Right lobe of liver (tissue), 6 donors: ENCODE results near the gene VAV2. TPM values are rescaled to one million over a fixed set of nuclear protein-coding genes. Genes with fewer than 3 reads are reported as not detected.

Source experiments
- ATAC-seq, 4 donors: fragments of 200-7000 bp; cut with Tn5 transposase; one replicate each; pipeline ENCODE4 v1.9.1; 2020; ENCODE audit warnings: mild to moderate bottlenecking in 4 of 4, moderate library complexity in 4 of 4
- DNase-seq, 3 donors: peaks; one replicate each; pipeline ENCODE4 v3.0.0-alpha.2; 2020
- H3K27ac ChIP-seq, 3 donors: fragments of 200-600 bp; one replicate each; pipeline ENCODE4 v1.8.0; 2022
- H3K27me3 ChIP-seq, 2 donors: fragments of 200-600 bp; one replicate each; pipeline ENCODE4 v1.8.0; 2022
- H3K36me3 ChIP-seq, 4 donors: fragments of 200-600 bp; sonication (generic) in 1 of 4; one replicate each; pipeline versions ENCODE4 v1.5.1 to v1.8.0; 2017 to 2022; ENCODE audit warnings: control low read depth in 1 of 4
- H3K4me1 ChIP-seq, 4 donors: fragments of 200-600 bp; sonication (generic) in 1 of 4; one replicate each; pipeline versions ENCODE4 v1.5.1 to v1.8.0; 2017 to 2022; ENCODE audit warnings: control low read depth in 1 of 4
- H3K4me3 ChIP-seq, 3 donors: fragments of 200-600 bp; one replicate each; pipeline ENCODE4 v1.8.0; 2022
- H3K9me3 ChIP-seq, 4 donors: fragments of 200-600 bp; sonication (generic) in 1 of 4; one replicate each; pipeline versions ENCODE4 v1.5.1 to v1.8.0; 2017 to 2022; ENCODE audit warnings: control low read depth in 1 of 4
- CTCF ChIP-seq, 4 donors: fragments of 200-600 bp in 3 of 4; fragments of 450-650 bp in 1 of 4; IDR thresholded peaks; one replicate each; pipeline versions ENCODE4 v1.5.1 to v1.8.0; 2016 to 2022; ENCODE audit warnings: antibody characterized with exemption in 4 of 4, mild to moderate bottlenecking in 2 of 4
- POLR2A ChIP-seq: fragments of 450-650 bp; IDR thresholded peaks from one replicate; pipeline ENCODE4 v1.6.1; 2017; ENCODE audit warnings: antibody characterized with exemption, mild to moderate bottlenecking
- WGBS: methylation state at CpG from one replicate; pipeline ENCODE4 v1.1.6; 2018; ENCODE audit warnings: low coverage, low lambda C conversion rate; ENCODE audit not compliant: insufficient coverage; ENCODE audit errors: missing lambda C conversion rate; 5-methylcytosine and 5-hydroxymethylcytosine counted together
- intact Hi-C, 2 donors: fragments of 100-400 bp; cut with DNase I; formaldehyde crosslinking; loops; one replicate each; pipeline versions ENCODE4 v1.11.2 to v1.14.1; 2022
- total RNA-seq, 6 experiments: library from RNA; depleted of rRNA in 2 of 6; stranded (reverse); fragments of >200 nt in 2 of 6; fragmentation: NEBNext Ultra II Directional in 3 of 6; extraction: Animal tissue kit (Norgen Biotek cat#: 25700) in 3 of 6; gene quantifications; one replicate each; pipeline versions ENCODE4 v1.1.0 to v1.2.4, GENCODE V29; 2016 to 2023
- donor health status: DM: no; HTN: yes; CAD: no.
- donor health status: DM: no; HTN: no; CAD: no.
- donor health status: DM: no; HTN: no; CAD: no.
- donor health status: DM: no; HTN: yes; CAD: no.
- donor health status: DM: no; HTN: yes; CAD: no.

VAV2 gene
- total RNA-seq, 6 experiments from 2014 or later: 30.1 to 44.3 (median 34.9) TPM

GRCh38 chr9:133727277-133727875 is 264.7 kb downstream of the VAV2 start:
- no peak overlapping the region for H3K4me3 ChIP-seq
- 83% methylated on average over 1 of the region's 10 CpGs for WGBS
- ATAC-seq (peak in 3 of 4 donors; percentile 7 to 28 (median 19)), DNase-seq (peak in 2 of 3 donors; percentile 36 to 40)
- H3K27me3 ChIP-seq: no peaks in the 10 kb centered on the region
- H3K36me3 ChIP-seq: peaks cover 0 to 50% (median 13%) of the 10 kb centered on the region in 4 donors
- no peak overlapping the region for H3K27ac ChIP-seq
- H3K4me1 ChIP-seq: no peaks in the 10 kb centered on the region
- H3K9me3 ChIP-seq: no peaks in the 10 kb centered on the region
- no peak for TF ChIP-seq POLR2A
- TF ChIP-seq CTCF (IDR thresholded peaks at IDR 0.05): peak in 2 of 4 donors; percentile 10 to 12
- intact Hi-C loops: no loop called here

GRCh38 chr9:133726401-133727276 is 265.5 kb downstream of the VAV2 start:
- Histone ChIP-seq H3K9me3 (no peaks in the 10 kb centered on the region), H3K27ac (no peak overlapping the region), H3K4me1 (no peaks in the 10 kb centered on the region), H3K27me3 (no peaks in the 10 kb centered on the region), H3K4me3 (no peak overlapping the region), H3K36me3 (peaks cover 0 to 50% (median 14%) of the 10 kb centered on the region in 4 donors)
- peak; percentile 52 to 59 (median 58) for DNase-seq
- TF ChIP-seq CTCF (IDR thresholded peaks at IDR 0.05) (peak; percentile 43 to 59 (median 54)), POLR2A (no peak)
- 67% methylated on average over 7 of the region's 14 CpGs for WGBS
- peak; percentile 77 to 94 (median 82) for ATAC-seq
- intact Hi-C loops: no loop called here

GRCh38 chr9:133725886-133726285 is 266.2 kb downstream of the VAV2 start:
- TF ChIP-seq POLR2A (no peak), CTCF (IDR thresholded peaks at IDR 0.05) (no peak)
- H3K27ac ChIP-seq: no peak overlapping the region
- 85% methylated on average over 4 of the region's 7 CpGs for WGBS
- ATAC-seq (no peak), DNase-seq (peak in 1 of 3 donors; percentile 21)
- no peaks in the 10 kb centered on the region for H3K4me1 ChIP-seq
- H3K36me3 ChIP-seq: peaks cover 0 to 43% (median 17%) of the 10 kb centered on the region in 4 donors
- H3K4me3 ChIP-seq: no peak overlapping the region
- no peaks in the 10 kb centered on the region for H3K27me3 ChIP-seq
- H3K9me3 ChIP-seq: no peaks in the 10 kb centered on the region
- intact Hi-C loops: no loop called here

- Histone ChIP-seq H3K4me3 (no peak overlapping the region), H3K36me3 (peaks cover 0 to 41% (median 6%) of the 10 kb centered on the region in 4 donors), H3K27me3 (no peaks in the 10 kb centered on the region), H3K27ac (no peak overlapping the region), H3K4me1 (peaks cover 0 to 40% (median 5%) of the 10 kb centered on the region in 4 donors), H3K9me3 (no peaks in the 10 kb centered on the region)
- 90% methylated on average over 9 of the region's 15 CpGs for WGBS
- TF ChIP-seq POLR2A (no peak), CTCF (IDR thresholded peaks at IDR 0.05) (no peak)
- DNase-seq (peak in 1 of 3 donors; percentile 50), ATAC-seq (no peak)
- intact Hi-C loops: loop anchor here in 1 of 2 donors (10.0 kb wide), 1 partner anchor 214 kb away; no protein-coding TSS in a partner anchor
These were observed 273.4 kb downstream of the VAV2 start for GRCh38 chr9:133718563-133719315.
